ENCODE results near the gene SPTSSB. TPM values are rescaled to one million over a fixed set of nuclear protein-coding genes. Genes with fewer than 3 reads are reported as not detected.

SPTSSB gene
- total and polyA plus RNA-seq, 11 donors, result 0.09 to 0.58 (median 0.36) TPM; not detected in 5

GRCh38 chr3:161386991-161387770, 15.9 kb upstream of the SPTSSB start:
- H3K36me3 ChIP-seq, result no peaks in the 10 kb centered on the region
- WGBS, 4 donors, result 54 to 73% (median 65%) methylated on average over 4 of the region's 4 CpGs

DNA sequence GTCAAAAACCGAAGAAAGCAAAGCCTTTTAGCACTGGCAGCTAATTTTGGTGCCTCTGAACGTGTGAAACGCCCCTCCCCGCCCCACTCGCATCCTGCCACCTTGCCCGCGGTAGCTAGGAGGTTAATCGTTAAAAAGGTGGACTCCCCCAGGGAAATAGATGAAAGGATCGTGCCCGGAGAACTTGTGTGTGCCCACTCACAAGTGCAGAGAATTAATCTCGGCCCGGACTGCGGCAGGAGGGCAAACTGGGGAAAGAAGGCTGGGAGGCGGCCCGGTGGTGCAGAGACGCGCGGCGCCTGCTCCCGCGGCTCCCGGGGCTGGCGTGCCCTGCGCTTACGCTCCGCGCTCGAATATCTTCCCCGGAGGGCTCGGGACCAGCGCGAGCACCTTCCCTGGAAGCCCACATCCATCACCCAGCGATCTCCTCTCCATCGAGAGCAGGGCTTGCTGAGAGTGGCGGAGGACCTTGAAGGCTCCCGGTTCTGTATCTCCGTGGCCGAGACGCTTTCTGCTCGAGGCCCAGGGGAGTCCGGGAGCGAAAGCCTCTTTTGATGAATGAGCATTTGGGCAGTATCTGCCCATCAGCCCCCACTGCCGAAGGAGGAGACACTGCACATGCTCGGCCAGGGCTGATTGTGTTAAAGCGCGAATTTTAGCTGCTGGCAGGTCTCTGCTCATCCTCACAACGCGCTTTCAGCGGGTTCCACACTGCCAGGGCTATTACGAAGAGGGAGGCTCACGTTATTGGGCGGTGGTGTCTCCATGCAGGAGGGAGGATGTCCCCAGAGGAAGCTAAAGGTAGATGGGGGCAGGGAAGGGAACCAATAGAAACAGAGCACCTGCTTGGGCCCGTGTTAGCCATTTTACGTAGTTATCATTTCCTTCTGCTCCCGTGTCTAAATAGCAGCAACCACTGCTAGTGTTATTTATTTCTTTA, 1.3 kb upstream of the SPTSSB start:
- H3K4me3 ChIP-seq, result peak overlapping the region; percentile 27 to 72 (median 56)
- peak overlapping the region in 1 of 12 donors; percentile 16 for H3K27ac ChIP-seq
- H3K4me1 ChIP-seq, result peaks cover 0 to 21% (median 6%) of the 10 kb centered on the region in 12 donors
- H3K9me3 ChIP-seq, result no peaks in the 10 kb centered on the region
- ATAC-seq (peak in 3 of 4 donors; percentile 67 to 84 (median 70)), DNase-seq (peak in 4 of 5 donors; percentile 19 to 56 (median 22))
- no peaks in the 10 kb centered on the region for H3K36me3 ChIP-seq
- TF ChIP-seq POLR2A (IDR thresholded peaks at IDR 0.05) (no peak), CTCF (IDR thresholded peaks at IDR 0.05) (no peak)
- H3K27me3 ChIP-seq, result peaks cover 0 to 43% (median 17%) of the 10 kb centered on the region in 9 donors
- WGBS, 4 donors, result 2 to 8% (median 4%) methylated on average over 32 to 55 of the region's 55 CpGs
- intact Hi-C loops (cut with DNase I), result no loop called here

More at GRCh38 chr3:161386991-161387770, 15.9 kb upstream of the SPTSSB start:
- intact Hi-C loops (cut with DNase I), result no loop called here
- Histone ChIP-seq H3K27me3 (peaks cover 0 to 3% (median 0%) of the 10 kb centered on the region in 9 donors), H3K27ac (peak overlapping the region in 1 of 12 donors; percentile 23), H3K4me1 (peaks cover 0 to 27% (median 0%) of the 10 kb centered on the region in 12 donors), H3K4me3 (no peak overlapping the region), H3K9me3 (no peaks in the 10 kb centered on the region)
- no peak for ATAC-seq
- TF ChIP-seq POLR2A (IDR thresholded peaks at IDR 0.05) (no peak), CTCF (IDR thresholded peaks at IDR 0.05) (no peak)
- no peak for DNase-seq

GRCh38 chr3:161369531-161369930, 1.8 kb downstream of the SPTSSB start:
- H3K27ac ChIP-seq, result no peak overlapping the region
- WGBS, 4 donors, result 45 to 68% (median 50%) methylated on average over 3 of the region's 3 CpGs
- no peaks in the 10 kb centered on the region for H3K36me3 ChIP-seq
- peaks cover 0 to 21% (median 6%) of the 10 kb centered on the region in 12 donors for H3K4me1 ChIP-seq
- TF ChIP-seq CTCF (IDR thresholded peaks at IDR 0.05), result no peak
- TF ChIP-seq POLR2A (IDR thresholded peaks at IDR 0.05), result no peak
- intact Hi-C loops (cut with DNase I), result no loop called here
- H3K9me3 ChIP-seq, result no peaks in the 10 kb centered on the region
- no peak for DNase-seq
- peaks cover 0 to 43% (median 11%) of the 10 kb centered on the region in 9 donors for H3K27me3 ChIP-seq
- H3K4me3 ChIP-seq, result no peak overlapping the region
- no peak for ATAC-seq

DNA sequence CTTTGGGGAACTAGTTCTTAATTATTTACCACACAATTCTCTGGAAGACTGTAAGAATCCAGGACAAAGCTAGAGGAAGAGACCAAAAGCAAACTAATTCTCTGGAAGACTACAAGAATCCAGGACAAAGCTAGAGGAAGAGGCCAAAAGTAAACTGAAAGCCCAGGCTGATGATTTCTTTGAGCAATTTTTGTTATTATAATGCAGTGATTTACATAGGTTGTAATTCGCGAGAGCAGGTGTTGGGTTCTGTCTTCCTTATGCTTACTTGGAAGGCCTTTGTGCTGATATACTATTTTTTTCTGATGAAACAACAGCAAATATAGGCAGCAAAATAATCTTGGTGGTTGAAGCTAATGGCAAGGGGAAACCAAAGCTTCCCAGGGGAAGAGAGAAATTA, 5.2 kb downstream of the SPTSSB start:
- intact Hi-C loops (cut with DNase I), result no loop called here
- no peaks in the 10 kb centered on the region for H3K9me3 ChIP-seq
- no peak for ATAC-seq
- no peaks in the 10 kb centered on the region for H3K36me3 ChIP-seq
- DNase-seq, result no peak
- peaks cover 0 to under 1% (median 0%) of the 10 kb centered on the region in 12 donors for H3K4me1 ChIP-seq
- H3K27me3 ChIP-seq, result peaks cover 0 to 21% (median 0%) of the 10 kb centered on the region in 9 donors
- no peak overlapping the region for H3K27ac ChIP-seq
- WGBS, 4 donors, result 75 to 91% (median 82%) methylated on average over 2 of the region's 2 CpGs
- H3K4me3 ChIP-seq, result no peak overlapping the region
- TF ChIP-seq POLR2A (IDR thresholded peaks at IDR 0.05), result no peak
- TF ChIP-seq CTCF (IDR thresholded peaks at IDR 0.05), result no peak
